ENCODE data around the gene ELANE. TPM values are rescaled to one million over a fixed set of nuclear protein-coding genes. Genes with fewer than 3 reads are reported as not detected.
"Not testable (repeated sequence)": the region's sequence is repeated elsewhere in the genome, so short reads cannot be mapped to it uniquely, and the experiment has no call there.

Gene ELANE
- total RNA-seq, 3 donors from 2014 or later, result 0.43 to 1.2 (median 0.77) TPM

GRCh38 chr19:835210-835810, 16.8 kb upstream of the ELANE start:
- H3K4me3 ChIP-seq, result no peak overlapping the region
- peak; percentile 33 for ATAC-seq

DNA sequence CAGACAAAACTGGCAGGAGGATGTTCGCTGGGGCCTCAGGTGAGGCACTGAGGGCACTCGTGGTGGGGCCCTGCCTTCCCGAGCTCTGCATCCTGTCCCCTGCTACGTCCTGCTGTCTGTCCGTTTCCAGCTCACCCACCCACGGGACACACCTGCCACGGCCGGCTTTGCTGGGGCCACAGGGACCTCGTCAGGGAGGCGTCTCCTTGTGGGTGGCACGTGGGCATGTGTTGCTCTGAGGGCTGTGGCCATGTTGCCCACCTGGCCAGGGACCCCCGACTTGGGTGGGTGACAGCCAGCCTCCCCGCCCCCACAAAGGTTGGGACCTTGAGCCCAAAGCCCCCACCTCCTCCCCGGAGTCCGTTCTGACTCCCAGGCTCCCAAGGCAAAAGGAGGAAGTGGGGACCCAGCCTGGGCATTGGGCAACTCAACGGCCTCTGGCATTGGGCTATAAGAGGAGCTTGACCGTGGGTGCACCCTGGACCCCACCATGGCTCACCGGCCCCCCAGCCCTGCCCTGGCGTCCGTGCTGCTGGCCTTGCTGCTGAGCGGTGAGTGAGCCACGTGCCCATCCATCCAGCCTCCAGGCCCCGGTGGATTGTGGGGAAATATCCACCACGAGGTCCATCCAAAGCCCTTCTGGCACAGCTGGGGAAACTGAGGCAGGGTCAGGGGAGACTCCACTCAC, 11.4 kb upstream of the ELANE start, which contains the start of gene PRTN3:
Gene PRTN3 (plus strand): TSS at position 481 of the 688 bp plus-strand sequence. CDS start 10 bp downstream, at position 491.
- DNase-seq, result no peak
- intact Hi-C loops (cut with DNase I, micrococcal nuclease), result no loop called here
- H3K4me1 ChIP-seq (ENCODE audit: low read depth), result peaks cover 9% of the 10 kb centered on the region
- H3K4me3 ChIP-seq, result no peak within 1 kb of the TSS
- ATAC-seq, result no peak
- TF ChIP-seq, protein P1, sequence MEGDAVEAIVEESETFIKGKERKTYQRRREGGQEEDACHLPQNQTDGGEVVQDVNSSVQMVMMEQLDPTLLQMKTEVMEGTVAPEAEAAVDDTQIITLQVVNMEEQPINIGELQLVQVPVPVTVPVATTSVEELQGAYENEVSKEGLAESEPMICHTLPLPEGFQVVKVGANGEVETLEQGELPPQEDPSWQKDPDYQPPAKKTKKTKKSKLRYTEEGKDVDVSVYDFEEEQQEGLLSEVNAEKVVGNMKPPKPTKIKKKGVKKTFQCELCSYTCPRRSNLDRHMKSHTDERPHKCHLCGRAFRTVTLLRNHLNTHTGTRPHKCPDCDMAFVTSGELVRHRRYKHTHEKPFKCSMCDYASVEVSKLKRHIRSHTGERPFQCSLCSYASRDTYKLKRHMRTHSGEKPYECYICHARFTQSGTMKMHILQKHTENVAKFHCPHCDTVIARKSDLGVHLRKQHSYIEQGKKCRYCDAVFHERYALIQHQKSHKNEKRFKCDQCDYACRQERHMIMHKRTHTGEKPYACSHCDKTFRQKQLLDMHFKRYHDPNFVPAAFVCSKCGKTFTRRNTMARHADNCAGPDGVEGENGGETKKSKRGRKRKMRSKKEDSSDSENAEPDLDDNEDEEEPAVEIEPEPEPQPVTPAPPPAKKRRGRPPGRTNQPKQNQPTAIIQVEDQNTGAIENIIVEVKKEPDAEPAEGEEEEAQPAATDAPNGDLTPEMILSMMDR (IDR thresholded peaks at IDR 0.05), result no peak
- no peaks in the 10 kb centered on the region for H3K36me3 ChIP-seq (ENCODE audit: low read depth)
- H3K9me3 ChIP-seq, result no peaks in the 10 kb centered on the region

More at GRCh38 chr19:835210-835810, 16.8 kb upstream of the ELANE start:
- no peak for DNase-seq
- no peaks in the 10 kb centered on the region for H3K36me3 ChIP-seq (ENCODE audit: low read depth)
- TF ChIP-seq, protein P1 (IDR thresholded peaks at IDR 0.05), result no peak
- H3K9me3 ChIP-seq, result no peaks in the 10 kb centered on the region
- intact Hi-C loops (cut with DNase I, micrococcal nuclease), result no loop called here
- H3K4me1 ChIP-seq (ENCODE audit: low read depth), result no peaks in the 10 kb centered on the region

DNA sequence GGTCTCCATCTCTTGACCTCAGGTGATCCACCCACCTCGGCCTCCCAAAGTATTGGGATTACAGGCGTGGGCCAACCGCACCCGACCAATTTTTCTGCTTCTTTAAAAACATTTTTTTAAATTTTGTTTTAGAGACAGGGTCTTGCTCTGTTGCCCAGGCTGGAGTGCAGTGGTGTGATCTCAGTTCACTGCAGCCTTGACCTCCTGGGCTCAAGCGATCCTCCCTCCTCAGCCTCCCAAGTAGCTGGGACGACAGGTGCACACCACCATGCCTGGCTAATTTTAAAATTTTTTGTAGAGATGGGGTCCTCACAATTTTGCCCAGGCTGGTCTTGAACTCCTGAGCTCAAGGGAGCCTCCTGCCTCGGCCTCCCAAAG, 9.3 kb upstream of the ELANE start:
- DNase-seq; intact Hi-C loops (cut with DNase I, micrococcal nuclease); H3K9me3 ChIP-seq; H3K36me3 ChIP-seq (ENCODE audit: low read depth); ATAC-seq; H3K4me1 ChIP-seq (ENCODE audit: low read depth); H3K4me3 ChIP-seq: not testable (repeated sequence)

- DNase-seq, result peak in 1 of 3 donors; percentile 53
- TF ChIP-seq, protein P1 (IDR thresholded peaks at IDR 0.05), result no peak
- Histone ChIP-seq H3K36me3 (ENCODE audit: low read depth) (no peaks in the 10 kb centered on the region), H3K9me3 (no peaks in the 10 kb centered on the region), H3K4me3 (no peak overlapping the region), H3K4me1 (ENCODE audit: low read depth) (peaks cover 9% of the 10 kb centered on the region)
- intact Hi-C loops (cut with DNase I, micrococcal nuclease), result no loop called here
- peak; percentile 73 for ATAC-seq
Observed at GRCh38 chr19:843180-843835, 8.8 kb upstream of the ELANE start.

- DNase-seq (peak in 1 of 3 donors; percentile 40), ATAC-seq (peak; percentile 47)
- Histone ChIP-seq H3K9me3 (no peaks in the 10 kb centered on the region), H3K36me3 (ENCODE audit: low read depth) (no peaks in the 10 kb centered on the region), H3K4me3 (no peak overlapping the region), H3K4me1 (ENCODE audit: low read depth) (peaks cover 9% of the 10 kb centered on the region)
- intact Hi-C loops (cut with DNase I, micrococcal nuclease), result no loop called here
- TF ChIP-seq, protein P1 (IDR thresholded peaks at IDR 0.05), result no peak
Observed at GRCh38 chr19:843836-844545, 8.1 kb upstream of the ELANE start.

All from mucosa of descending colon (tissue), 3 donors.